Measurements from ENCODE around the gene USP48.

GRCh38 chr1:21644348-21644747 is 138.6 kb downstream of the USP48 start:
- TF ChIP-seq, protein P1, sequence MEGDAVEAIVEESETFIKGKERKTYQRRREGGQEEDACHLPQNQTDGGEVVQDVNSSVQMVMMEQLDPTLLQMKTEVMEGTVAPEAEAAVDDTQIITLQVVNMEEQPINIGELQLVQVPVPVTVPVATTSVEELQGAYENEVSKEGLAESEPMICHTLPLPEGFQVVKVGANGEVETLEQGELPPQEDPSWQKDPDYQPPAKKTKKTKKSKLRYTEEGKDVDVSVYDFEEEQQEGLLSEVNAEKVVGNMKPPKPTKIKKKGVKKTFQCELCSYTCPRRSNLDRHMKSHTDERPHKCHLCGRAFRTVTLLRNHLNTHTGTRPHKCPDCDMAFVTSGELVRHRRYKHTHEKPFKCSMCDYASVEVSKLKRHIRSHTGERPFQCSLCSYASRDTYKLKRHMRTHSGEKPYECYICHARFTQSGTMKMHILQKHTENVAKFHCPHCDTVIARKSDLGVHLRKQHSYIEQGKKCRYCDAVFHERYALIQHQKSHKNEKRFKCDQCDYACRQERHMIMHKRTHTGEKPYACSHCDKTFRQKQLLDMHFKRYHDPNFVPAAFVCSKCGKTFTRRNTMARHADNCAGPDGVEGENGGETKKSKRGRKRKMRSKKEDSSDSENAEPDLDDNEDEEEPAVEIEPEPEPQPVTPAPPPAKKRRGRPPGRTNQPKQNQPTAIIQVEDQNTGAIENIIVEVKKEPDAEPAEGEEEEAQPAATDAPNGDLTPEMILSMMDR (IDR thresholded peaks at IDR 0.05 in 8 of 11, conservative IDR thresholded peaks at IDR 0.05 in 3 of 11), result no peak
- TF ChIP-seq POLR2A (IDR thresholded peaks at IDR 0.05) (no peak), POLR2AphosphoS5 (IDR thresholded peaks at IDR 0.05) (no peak)

All from spleen (tissue), 7 donors.